AG09319 (cell line): Measurements from ENCODE around the gene DOCK3.

ENCODE experiments used
- DNase-seq: peaks from one replicate; pipeline ENCODE4 v3.0.0-alpha.2; 2010; ENCODE audit warnings: low read depth; ENCODE audit errors: extremely low read depth
- CTCF ChIP-seq: IDR thresholded peaks from 2 replicates; pipeline ENCODE4 v1.5.1; 2011; ENCODE audit warnings: low read depth, mild to moderate bottlenecking, inconsistent platforms, low read length, moderate library complexity

The DOCK3 gene

GRCh38 chr3:51396401-51396800 lies 721.7 kb downstream of the DOCK3 start:
- no peak for TF ChIP-seq CTCF
- no peak for DNase-seq

GRCh38 chr3:51397392-51397791 lies 722.7 kb downstream of the DOCK3 start:
- TF ChIP-seq CTCF, result no peak
- no peak for DNase-seq

GRCh38 chr3:51398595-51399310 lies 724.0 kb downstream of the DOCK3 start:
- no peak for DNase-seq
- no peak for TF ChIP-seq CTCF

GRCh38 chr3:51400166-51400565 lies 725.4 kb downstream of the DOCK3 start:
- TF ChIP-seq CTCF, result no peak
- no peak for DNase-seq

- TF ChIP-seq CTCF, result no peak
- no peak for DNase-seq
Observed at GRCh38 chr3:51401735-51402134, 727.0 kb downstream of the DOCK3 start.

- TF ChIP-seq CTCF, result no peak
- no peak for DNase-seq
Observed at GRCh38 chr3:51403675-51404074, 728.9 kb downstream of the DOCK3 start.

- TF ChIP-seq CTCF, result no peak
- no peak for DNase-seq
Observed at GRCh38 chr3:51408021-51408420, 733.3 kb downstream of the DOCK3 start.
